ENCODE data around the gene PTPRR.

The PTPRR gene

DNA sequence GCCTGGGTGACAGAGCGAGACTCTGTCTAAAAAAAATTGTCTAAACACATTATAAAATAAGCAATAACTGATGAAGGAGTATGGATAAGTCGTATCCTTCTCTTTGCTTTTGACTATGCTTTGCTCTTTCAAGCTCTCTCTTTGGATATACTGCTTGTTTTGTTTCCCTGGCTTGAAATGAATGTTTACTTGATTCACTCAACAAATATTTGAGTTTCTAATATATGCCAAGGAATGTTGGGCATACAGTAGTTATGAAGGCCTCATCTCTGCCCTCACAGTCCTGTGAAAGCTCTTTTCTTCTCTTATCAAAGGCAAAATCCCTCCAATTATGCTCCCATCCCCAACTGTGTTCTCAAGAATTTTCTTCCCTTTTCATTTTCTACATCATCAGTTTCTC, 123.5 kb downstream of the PTPRR start:
- DNase-seq (ENCODE audit: low spot score): no peak

- DNase-seq (ENCODE audit: low spot score): no peak
These were observed 124.9 kb downstream of the PTPRR start for GRCh38 chr12:70795608-70796007.

- no peak for DNase-seq (ENCODE audit: low spot score)
These were observed 126.4 kb downstream of the PTPRR start for GRCh38 chr12:70794131-70794530.

DNA sequence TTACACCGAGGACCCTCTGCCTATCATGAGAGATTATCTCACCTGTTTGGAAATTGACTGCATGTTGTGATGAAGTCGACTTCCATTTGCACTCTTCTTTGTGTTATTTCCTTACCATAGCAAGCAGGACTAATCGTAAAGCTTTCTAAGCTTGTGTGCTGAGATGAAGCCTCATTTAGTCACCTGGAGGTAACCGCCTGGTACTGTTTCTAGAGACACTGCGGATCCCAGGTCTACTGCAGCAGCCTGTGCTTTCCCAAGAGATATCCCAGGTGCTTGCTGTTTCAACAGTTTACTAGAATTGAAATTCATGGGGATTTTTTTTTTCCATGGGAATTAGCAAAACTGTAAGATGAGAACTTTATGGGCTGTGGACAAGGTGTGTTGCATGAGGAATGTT, 131.8 kb downstream of the PTPRR start:
- no peak for DNase-seq (ENCODE audit: low spot score)

DNA sequence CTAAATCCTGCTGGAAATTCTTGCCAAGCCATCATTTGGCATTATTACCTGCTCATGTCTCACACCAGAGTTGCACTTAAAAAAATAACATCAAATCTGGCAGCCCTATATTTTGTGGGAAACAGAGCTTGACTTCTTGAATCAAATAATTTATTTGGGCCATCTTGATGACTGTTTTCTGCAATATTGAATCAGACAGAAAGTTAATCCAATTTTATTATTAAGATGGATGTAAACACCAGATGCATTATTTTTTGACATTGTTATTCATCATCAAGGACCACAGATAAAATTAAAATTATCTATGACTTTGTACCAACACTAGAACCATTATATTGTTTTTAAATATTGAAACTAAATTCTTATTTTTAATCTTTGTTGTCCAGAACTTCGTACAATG, 132.9 kb downstream of the PTPRR start:
- DNase-seq (ENCODE audit: low spot score): no peak

GRCh38 chr12:70785896-70786295, 134.6 kb downstream of the PTPRR start:
- DNase-seq (ENCODE audit: low spot score): no peak

- no peak for DNase-seq (ENCODE audit: low spot score)
These were observed 136.4 kb downstream of the PTPRR start for GRCh38 chr12:70784042-70784668.

DNA sequence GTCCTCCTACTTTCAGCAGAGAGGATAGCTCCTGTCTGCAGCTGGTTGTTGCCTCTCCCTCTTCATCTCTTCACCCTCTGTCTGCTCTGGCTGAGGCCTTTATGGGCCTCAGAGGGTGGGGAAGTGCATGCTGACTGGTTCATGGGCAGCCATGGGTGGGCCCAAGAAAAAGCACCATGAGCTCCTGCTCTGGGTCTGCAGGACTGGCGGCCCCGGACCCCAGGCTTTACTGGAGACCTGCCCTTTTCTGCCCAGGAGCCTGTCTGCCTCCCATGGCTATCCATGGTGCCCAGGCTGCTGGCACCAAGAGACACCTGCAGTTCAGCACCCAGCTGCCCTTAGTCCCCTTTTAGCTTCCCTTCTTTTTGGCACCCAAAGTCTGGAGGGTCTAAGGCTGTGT, 137.1 kb downstream of the PTPRR start:
- no peak for DNase-seq (ENCODE audit: low spot score)

- DNase-seq (ENCODE audit: low spot score): no peak
These were observed 141.3 kb downstream of the PTPRR start for GRCh38 chr12:70779250-70779649.

DNA sequence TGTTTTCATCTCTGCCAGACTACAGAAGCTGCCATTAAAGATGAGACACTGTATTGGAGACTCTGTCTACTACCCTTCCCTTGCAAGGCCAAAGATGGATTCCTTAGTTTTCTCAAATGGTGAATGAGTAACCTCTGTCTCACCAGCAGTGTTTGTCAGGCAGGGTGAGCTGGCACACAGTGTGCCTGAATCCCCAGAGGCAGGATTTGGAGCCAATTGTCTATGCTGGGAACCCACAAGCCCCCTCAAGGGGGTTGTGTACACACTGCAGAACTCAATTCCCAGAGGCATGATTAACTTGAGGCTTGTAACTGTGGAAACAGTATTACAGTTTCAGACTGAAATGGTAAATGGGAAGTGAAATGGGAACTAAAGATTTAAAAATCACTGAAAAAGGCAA, 146.5 kb downstream of the PTPRR start:
- peak; percentile 80 for DNase-seq (ENCODE audit: low spot score)

- no peak for DNase-seq (ENCODE audit: low spot score)
These were observed 147.7 kb downstream of the PTPRR start for GRCh38 chr12:70772836-70773235.

DNA sequence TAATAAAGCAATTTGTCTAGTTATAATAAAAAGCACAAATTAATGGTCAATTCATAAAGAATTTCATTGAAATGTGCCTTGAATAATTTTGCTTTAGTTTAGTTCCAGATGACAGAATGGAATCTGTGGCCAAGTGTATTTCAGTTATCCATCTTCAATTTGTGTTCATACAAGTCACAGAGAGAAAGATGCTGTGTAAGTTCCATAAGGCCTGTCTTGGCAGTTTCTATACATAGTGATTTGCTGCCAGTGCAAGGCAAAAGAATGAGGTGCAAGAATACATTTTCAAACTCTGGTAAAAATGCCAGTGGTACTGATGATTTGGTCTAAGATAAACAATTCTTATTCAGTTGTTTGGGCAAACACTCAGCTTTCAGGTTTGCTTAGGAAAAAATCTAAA, 149.0 kb downstream of the PTPRR start:
- no peak for DNase-seq (ENCODE audit: low spot score)

DNA sequence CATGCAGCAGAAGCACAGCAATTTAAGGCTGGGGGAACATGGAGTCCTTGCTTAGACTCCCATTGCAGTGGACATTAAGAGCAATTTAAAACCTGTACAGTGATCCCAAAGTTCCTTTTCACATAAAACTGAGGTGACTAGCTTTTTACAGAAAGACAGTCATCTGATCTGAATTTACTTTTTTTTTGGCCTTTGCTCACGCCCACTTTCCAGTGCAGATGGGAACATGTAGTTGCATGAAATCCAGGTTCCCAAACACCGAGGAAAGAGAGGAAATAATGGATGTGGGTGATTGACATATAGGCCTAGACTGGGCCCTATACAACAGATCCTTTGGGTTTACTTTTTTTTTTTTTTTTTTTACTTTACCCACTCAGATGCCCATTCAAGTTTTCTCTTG, 156.9 kb downstream of the PTPRR start:
- DNase-seq (ENCODE audit: low spot score): no peak

DNA sequence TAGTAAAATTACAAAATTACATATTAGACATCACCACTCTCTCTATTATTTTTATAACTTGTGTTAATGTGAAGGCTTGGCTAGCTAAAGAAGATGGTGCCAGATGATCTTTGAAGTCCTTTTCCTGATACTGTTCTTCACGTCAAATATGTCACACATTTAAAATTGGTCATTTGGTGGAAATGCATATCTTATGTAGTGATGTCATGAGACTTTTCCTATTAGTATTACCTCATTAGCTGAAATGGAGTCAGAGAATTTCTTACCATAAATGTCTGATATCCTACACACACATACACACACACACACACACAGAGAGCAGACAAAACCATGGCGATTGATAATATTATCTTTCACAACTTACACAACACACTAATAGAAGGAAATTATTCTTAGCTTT, 158.5 kb downstream of the PTPRR start:
- no peak for DNase-seq (ENCODE audit: low spot score)

- DNase-seq (ENCODE audit: low spot score): peak; percentile 79
These were observed 161.2 kb downstream of the PTPRR start for GRCh38 chr12:70759161-70759918.

DNA sequence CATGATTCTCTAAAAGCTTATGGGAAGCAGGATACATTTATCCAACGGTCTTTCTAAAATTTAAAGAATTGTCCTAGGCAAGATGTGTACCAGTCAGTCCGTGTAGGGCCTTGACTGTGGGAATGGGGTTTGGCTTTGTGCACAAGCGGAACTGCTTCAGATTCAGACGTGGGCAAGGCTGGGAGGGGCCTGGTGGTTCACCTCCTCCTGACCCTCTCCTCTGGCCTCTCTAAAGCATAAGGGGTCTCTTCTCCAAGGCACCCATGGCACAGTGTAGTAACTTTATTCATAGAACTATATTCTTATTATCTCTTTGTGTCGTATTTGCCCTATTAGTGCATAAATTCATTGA, 162.1 kb downstream of the PTPRR start:
- DNase-seq (ENCODE audit: low spot score): no peak

- no peak for DNase-seq (ENCODE audit: low spot score)
These were observed 162.6 kb downstream of the PTPRR start for GRCh38 chr12:70757830-70758493.

DNA sequence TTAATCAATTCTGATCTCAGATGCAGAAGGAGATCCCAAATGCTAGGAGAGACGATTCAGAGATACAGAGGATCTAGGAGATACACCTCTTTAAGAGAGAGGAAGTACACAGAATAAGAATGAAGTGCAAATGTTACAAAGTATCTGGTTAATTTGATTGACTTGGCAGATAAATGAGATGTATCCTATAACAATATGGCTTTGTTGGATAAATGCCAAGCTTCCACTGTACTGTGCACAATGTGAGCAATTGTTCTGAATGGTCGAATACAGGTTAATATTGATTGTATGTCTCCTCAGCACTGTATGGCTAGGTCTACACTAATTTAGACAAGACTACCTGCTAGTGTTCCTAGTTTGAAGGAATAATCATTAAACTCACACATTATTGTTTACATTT, 163.7 kb downstream of the PTPRR start:
- DNase-seq (ENCODE audit: low spot score): no peak

DNA sequence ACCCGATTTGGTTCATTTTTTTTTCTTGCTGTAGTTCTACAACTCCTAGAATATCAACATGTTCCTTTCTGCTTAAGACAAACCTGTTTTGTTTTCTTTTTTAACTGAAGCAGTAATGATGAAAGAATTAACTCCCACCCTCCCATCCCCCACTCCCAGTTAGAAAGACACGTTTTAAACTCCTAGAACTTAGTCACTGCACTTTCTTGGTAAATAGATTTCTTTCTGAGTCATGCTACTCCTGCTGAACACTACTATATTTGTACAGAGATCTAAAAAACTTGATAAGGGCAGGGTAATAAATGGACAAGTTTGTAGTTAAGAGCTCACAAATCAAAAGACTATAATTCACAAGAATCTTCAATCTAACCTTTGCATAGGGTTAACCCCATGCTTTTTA, 164.4 kb downstream of the PTPRR start:
- peak; percentile 58 for DNase-seq (ENCODE audit: low spot score)

- peak; percentile 3 for DNase-seq (ENCODE audit: low spot score)
These were observed 166.2 kb downstream of the PTPRR start for GRCh38 chr12:70754330-70754741.

- no peak for DNase-seq (ENCODE audit: low spot score)
These were observed 168.2 kb downstream of the PTPRR start for GRCh38 chr12:70752327-70752726.

DNA sequence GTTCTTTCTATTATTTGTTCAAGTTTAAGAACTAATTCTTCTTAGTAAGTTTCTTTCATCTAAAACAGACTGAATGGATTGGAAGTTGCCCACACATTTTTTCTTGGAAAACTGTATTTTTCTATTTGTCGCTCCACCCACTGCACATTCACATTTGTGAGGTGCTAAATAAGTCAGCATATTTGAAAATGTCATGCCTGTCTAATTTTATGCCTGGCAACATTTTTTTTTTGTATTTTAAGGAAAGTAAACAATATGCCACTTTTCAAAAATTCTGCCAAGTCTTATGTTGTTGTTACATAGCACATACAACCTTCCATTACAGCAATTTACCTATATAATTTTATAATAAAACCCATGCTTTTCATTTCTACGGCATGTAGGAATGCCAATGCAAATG, 170.6 kb downstream of the PTPRR start:
- DNase-seq (ENCODE audit: low spot score): no peak

DNA sequence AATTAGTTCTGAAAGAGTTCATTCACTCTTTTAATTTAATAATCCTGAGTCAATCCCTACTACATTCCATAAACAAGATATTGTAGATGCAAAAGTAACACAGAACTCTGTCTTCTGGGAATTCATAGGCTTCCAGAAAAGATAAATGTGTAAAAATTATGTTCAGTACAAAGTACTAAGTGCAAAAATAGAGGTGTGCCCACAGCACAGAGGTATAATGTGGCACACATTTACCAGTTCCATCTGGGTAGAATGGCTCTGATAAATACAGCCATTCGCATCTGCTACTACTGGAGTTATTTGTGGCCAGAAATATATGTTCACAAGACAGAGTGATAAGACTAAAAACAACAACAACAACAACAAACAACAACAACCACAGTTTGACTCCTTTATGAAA, 171.7 kb downstream of the PTPRR start:
- no peak for DNase-seq (ENCODE audit: low spot score)

Data from kidney tubule cell (primary cell).